Peyer's patch (tissue), 4 donors: Measurements from ENCODE around the gene PACS2.

Source experiments
- POLR2A ChIP-seq, 2 donors: fragments of 450-650 bp; IDR thresholded peaks; one replicate each; pipeline ENCODE4 v1.5.1; 2017; ENCODE audit warnings: antibody characterized with exemption in 2 of 2, mild to moderate bottlenecking in 2 of 2, moderate library complexity in 2 of 2
- TF ChIP-seq, protein P1 (sequence below), 6 experiments: fragments of 450-650 bp in 4 of 6; fragments of 200-600 bp in 2 of 6; sonication (generic) in 1 of 6; IDR thresholded peaks; one replicate each; pipeline ENCODE4 v1.5.1; 2017 to 2019; ENCODE audit warnings: antibody characterized with exemption in 6 of 6, mild to moderate bottlenecking in 3 of 6, moderate library complexity in 1 of 6

DNA sequence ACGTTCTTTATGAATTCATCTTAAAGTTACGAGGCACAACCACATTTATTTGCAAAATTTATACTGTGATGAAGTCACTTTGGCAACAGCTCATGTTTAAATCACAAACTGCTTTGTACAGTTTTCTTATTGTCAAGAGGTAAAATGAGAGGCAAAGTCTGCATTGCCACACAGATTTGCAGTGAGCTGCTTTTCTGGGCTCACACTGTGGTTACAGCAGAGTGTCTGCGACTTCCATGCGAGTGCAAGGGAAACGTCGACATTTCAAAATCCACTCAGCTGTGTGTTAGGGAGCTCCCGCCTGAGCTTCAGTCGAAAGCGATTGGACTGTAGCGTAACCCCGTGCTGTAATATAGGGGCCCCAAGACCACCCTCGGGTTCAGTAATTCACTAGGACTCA, 118.1 kb downstream of the PACS2 start:
- TF ChIP-seq, protein P1, sequence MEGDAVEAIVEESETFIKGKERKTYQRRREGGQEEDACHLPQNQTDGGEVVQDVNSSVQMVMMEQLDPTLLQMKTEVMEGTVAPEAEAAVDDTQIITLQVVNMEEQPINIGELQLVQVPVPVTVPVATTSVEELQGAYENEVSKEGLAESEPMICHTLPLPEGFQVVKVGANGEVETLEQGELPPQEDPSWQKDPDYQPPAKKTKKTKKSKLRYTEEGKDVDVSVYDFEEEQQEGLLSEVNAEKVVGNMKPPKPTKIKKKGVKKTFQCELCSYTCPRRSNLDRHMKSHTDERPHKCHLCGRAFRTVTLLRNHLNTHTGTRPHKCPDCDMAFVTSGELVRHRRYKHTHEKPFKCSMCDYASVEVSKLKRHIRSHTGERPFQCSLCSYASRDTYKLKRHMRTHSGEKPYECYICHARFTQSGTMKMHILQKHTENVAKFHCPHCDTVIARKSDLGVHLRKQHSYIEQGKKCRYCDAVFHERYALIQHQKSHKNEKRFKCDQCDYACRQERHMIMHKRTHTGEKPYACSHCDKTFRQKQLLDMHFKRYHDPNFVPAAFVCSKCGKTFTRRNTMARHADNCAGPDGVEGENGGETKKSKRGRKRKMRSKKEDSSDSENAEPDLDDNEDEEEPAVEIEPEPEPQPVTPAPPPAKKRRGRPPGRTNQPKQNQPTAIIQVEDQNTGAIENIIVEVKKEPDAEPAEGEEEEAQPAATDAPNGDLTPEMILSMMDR (IDR thresholded peaks at IDR 0.05), result no peak
- TF ChIP-seq POLR2A (IDR thresholded peaks at IDR 0.05), result no peak
